GM10266 (cell line): ENCODE results near the gene HYI.
"Not testable (repeated sequence)": the region's sequence is repeated elsewhere in the genome, so short reads cannot be mapped to it uniquely, and the experiment has no call there.

Experiments
- DNase-seq: peaks from one replicate; pipeline ENCODE4 v3.0.0; 2012; ENCODE audit errors: extremely low spot score
- TF ChIP-seq, protein P1 (sequence below): IDR thresholded peaks from 2 replicates; pipeline ENCODE4 v1.5.1; 2012; ENCODE audit warnings: mild to moderate bottlenecking, low read depth; ENCODE audit not compliant: control insufficient read depth, insufficient read depth; ENCODE audit errors: missing control alignments

HYI gene, protein sequence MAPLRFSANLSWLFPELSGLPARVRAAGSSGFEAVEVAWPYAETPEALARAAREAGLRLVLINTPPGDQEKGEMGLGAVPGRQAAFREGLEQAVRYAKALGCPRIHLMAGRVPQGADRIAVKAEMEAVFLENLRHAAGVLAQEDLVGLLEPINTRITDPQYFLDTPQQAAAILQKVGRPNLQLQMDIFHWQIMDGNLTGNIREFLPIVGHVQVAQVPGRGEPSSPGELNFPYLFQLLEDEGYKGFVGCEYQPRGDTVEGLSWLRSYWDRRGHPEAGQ

GRCh38 chr1:43453442-43454269 is at the start of gene HYI:
HYI (minus strand) TSS chr1:43453931; CDS start chr1:43453793, 138 bp downstream.
- DNase-seq, result peak; percentile 84
- TF ChIP-seq, protein P1, sequence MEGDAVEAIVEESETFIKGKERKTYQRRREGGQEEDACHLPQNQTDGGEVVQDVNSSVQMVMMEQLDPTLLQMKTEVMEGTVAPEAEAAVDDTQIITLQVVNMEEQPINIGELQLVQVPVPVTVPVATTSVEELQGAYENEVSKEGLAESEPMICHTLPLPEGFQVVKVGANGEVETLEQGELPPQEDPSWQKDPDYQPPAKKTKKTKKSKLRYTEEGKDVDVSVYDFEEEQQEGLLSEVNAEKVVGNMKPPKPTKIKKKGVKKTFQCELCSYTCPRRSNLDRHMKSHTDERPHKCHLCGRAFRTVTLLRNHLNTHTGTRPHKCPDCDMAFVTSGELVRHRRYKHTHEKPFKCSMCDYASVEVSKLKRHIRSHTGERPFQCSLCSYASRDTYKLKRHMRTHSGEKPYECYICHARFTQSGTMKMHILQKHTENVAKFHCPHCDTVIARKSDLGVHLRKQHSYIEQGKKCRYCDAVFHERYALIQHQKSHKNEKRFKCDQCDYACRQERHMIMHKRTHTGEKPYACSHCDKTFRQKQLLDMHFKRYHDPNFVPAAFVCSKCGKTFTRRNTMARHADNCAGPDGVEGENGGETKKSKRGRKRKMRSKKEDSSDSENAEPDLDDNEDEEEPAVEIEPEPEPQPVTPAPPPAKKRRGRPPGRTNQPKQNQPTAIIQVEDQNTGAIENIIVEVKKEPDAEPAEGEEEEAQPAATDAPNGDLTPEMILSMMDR, result no peak

DNA sequence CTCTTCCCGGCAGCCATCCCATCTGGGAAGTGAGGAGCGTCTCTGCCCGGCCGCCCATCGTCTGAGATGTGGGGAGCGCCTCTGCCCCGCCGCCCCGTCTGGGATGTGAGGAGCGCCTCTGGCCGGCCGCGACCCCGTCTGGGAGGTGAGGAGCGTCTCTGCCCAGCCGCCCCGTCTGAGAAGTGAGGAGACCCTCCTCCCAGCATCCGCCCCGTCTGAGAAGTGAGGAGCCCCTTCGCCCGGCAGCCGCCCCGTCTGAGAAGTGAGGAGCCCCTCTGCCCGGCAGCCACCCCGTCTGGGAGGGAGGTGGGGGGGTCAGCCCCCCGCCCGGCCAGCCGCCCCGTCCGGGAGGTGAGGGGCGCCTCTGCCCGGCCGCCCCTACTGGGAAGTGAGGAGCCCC is 48.1 kb upstream of the HYI start:
- not testable (repeated sequence) for DNase-seq

DNA sequence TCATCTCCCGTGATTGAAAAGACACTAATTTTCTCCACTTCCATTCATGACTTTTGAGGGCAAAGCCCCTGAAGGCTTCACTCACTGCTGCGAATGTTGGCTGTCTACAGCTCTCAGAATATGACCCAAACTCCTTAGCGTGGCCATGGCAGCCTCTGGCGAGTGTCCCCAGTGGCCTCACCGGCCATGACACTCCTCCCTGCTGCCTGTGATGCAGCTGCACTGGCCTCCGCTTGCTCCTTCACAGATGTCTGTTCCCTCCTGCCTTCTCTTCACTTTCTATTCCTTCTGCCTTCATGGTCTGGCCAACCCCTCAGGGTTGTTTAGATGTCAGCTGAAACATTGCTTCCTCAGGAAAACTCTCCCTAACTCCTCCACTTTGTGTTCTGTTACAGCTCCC is 46.2 kb upstream of the HYI start:
- DNase-seq, result no peak
- TF ChIP-seq, protein P1, result no peak

- no peak for DNase-seq
- TF ChIP-seq, protein P1, result no peak
Measured at GRCh38 chr1:43495204-43495603, 41.5 kb upstream of the HYI start.

DNA sequence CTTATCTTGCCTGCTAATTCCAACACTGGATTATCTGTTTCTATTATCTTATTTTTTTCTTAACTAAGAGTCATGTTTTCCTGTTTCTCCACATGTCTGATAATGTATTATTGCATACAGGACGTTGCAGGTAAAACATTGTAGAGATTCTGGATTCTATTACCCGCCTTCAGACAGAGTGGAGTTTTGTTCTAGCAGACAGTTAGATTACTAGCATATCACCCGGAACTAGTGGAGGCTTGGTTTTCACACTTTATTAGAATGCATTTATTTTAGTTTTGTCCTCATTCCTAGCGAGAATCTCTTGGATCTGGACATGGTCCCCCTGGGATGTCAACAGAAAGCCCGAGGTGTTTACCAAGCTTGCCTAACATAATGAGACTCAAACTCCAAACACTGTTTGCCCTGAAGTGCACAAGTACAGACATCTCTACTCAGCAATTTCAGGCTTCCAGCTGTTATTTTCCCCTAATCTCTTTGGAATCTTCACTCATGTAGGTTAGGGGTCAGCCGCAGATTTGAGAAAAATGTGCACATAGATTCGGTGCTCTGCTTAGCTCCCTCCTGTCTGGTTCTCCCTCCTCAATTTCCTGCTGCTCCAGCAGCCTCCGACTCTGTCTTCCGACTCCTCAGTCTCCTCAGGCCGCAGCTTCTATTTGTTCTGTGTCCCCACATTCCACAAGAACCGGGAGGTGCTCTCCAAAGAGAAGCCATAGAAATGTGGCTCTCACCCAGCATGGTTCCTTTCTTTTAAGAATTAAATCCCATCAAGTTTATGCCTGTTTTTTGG is 40.1 kb upstream of the HYI start:
- DNase-seq, result no peak
- TF ChIP-seq, protein P1, result no peak

GRCh38 chr1:43492826-43493225 is 39.1 kb upstream of the HYI start:
- no peak for DNase-seq
- TF ChIP-seq, protein P1, result no peak

DNA sequence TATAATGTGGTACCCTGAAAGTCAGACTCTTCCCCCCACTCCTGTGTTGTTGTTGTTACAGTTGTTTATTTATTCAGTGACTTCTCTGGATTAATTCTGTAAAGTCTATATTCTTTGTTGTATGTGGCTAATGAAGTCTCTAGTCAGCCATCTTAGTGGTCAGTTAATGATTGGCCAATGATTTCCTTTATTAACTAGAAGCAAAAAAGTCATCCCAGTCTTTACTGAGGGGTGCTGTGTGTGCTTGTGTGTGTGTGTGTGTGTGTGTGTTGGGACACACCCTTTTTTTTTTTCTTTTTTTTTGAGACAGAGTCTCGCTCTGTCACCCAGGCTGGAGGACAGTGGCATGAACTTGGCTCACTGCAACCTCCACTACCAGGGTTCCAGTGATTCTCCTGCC is 37.3 kb upstream of the HYI start:
- TF ChIP-seq, protein P1, result no peak
- no peak for DNase-seq
